CD4-positive, alpha-beta T cell treated with Interleukin-12 subunit alpha and Interleukin-12 subunit beta, for 1 hour (primary cell): ENCODE results near the gene CCDC85B.

Experiments used
- DNase-seq: peaks from one replicate; pipeline ENCODE4 v3.0.0-alpha.2; 2020

Gene CCDC85B

GRCh38 chr11:65912845-65913244 is 22.4 kb downstream of the CCDC85B start:
- no peak for DNase-seq

- no peak for DNase-seq
Measured at GRCh38 chr11:65915101-65915820, 24.8 kb downstream of the CCDC85B start.

- no peak for DNase-seq
Measured at GRCh38 chr11:65915821-65916251, 25.4 kb downstream of the CCDC85B start.

GRCh38 chr11:65916391-65916790 is 25.9 kb downstream of the CCDC85B start:
- DNase-seq = no peak

- no peak for DNase-seq
Measured at GRCh38 chr11:65917077-65917433, 26.6 kb downstream of the CCDC85B start.

- no peak for DNase-seq
Measured at GRCh38 chr11:65917434-65918210, 27.1 kb downstream of the CCDC85B start.

GRCh38 chr11:65918211-65919140 is 28.0 kb downstream of the CCDC85B start, which contains the start of gene C11orf68:
Gene C11orf68 (minus strand): TSS chr11:65919062. CDS start chr11:65919031, 31 bp downstream.
- DNase-seq = no peak

GRCh38 chr11:65919141-65919572 is 28.7 kb downstream of the CCDC85B start, which contains the start of gene DRAP1:
Gene DRAP1 (plus strand): TSS chr11:65919426. CDS start chr11:65919502, 76 bp downstream.
- DNase-seq = peak; percentile 99

- DNase-seq = peak; percentile 71
Measured at GRCh38 chr11:65919573-65920371, 29.3 kb downstream of the CCDC85B start.

GRCh38 chr11:65920372-65920802 is 29.9 kb downstream of the CCDC85B start:
- DNase-seq = no peak

GRCh38 chr11:65921033-65921555 is 30.6 kb downstream of the CCDC85B start:
- DNase-seq = no peak

- DNase-seq = no peak
Measured at GRCh38 chr11:65921876-65922275, 31.4 kb downstream of the CCDC85B start.

GRCh38 chr11:65922565-65922964 is 32.1 kb downstream of the CCDC85B start:
- DNase-seq = no peak

- no peak for DNase-seq
Measured at GRCh38 chr11:65925397-65925796, 34.9 kb downstream of the CCDC85B start.

- peak; percentile 88 for DNase-seq
Measured at GRCh38 chr11:65927904-65928397, 37.5 kb downstream of the CCDC85B start.

- DNase-seq = no peak
Measured at GRCh38 chr11:65928667-65929066, 38.2 kb downstream of the CCDC85B start.

GRCh38 chr11:65931773-65932557 is 41.5 kb downstream of the CCDC85B start:
- DNase-seq = no peak

GRCh38 chr11:65932558-65932919 is 42.1 kb downstream of the CCDC85B start:
- DNase-seq = no peak

- DNase-seq = no peak
Measured at GRCh38 chr11:65934014-65934413, 43.5 kb downstream of the CCDC85B start.

GRCh38 chr11:65937766-65938165 is 47.3 kb downstream of the CCDC85B start:
- no peak for DNase-seq
